Activated B cell treated with CpG ODN at 0.5 μM for 24 hours (primary cell): Measurements from ENCODE around the gene POFUT2. TPM values are rescaled to one million over a fixed set of nuclear protein-coding genes. Genes with fewer than 3 reads are reported as not detected.

ENCODE experiments used
- ATAC-seq: fragments of 200-7000 bp; cut with Tn5 transposase; one replicate; pipeline ENCODE4 v1.10.0; 2021; ENCODE audit warnings: low read depth, mild to moderate bottlenecking, moderate library complexity
- CTCF ChIA-PET: fragments of 350-600 bp; sonication (Branson Sonifier 250); formaldehyde crosslinking; loops from one replicate; lab custom pipeline; 2021; ENCODE audit warnings: antibody characterized with exemption; lab: Charles Lee
- POLR2A ChIA-PET: fragments of 350-600 bp; sonication (Branson Sonifier 250); formaldehyde crosslinking; loops from one replicate; lab custom pipeline; 2021; ENCODE audit warnings: antibody characterized with exemption; lab: Charles Lee
- DNase-seq: peaks from one replicate; pipeline ENCODE4 v3.0.0; 2022
- H3K27ac Mint-ChIP-seq: one replicate; pipeline ENCODE4 v1.8.0; 2020; ENCODE audit warnings: mixed read lengths
- H3K27me3 Mint-ChIP-seq: one replicate; pipeline ENCODE4 v1.8.0; 2021; ENCODE audit warnings: mixed read lengths
- H3K36me3 Mint-ChIP-seq: one replicate; pipeline ENCODE4 v1.8.0; 2021; ENCODE audit warnings: low read depth, mixed read lengths
- H3K4me1 Mint-ChIP-seq: one replicate; pipeline ENCODE4 v1.8.0; 2021; ENCODE audit warnings: mixed read lengths
- H3K4me3 Mint-ChIP-seq: one replicate; pipeline ENCODE4 v1.8.0; 2020; ENCODE audit warnings: mild to moderate bottlenecking, mixed read lengths
- H3K9me3 Mint-ChIP-seq: one replicate; pipeline ENCODE4 v1.8.0; 2020; ENCODE audit warnings: mixed read lengths
- intact Hi-C: fragments of 100-400 bp; cut with micrococcal nuclease; formaldehyde crosslinking; loops from one replicate; pipeline ENCODE4 v1.15.1; 2024
- total RNA-seq: library from RNA; stranded (reverse); gene quantifications from 2 replicates; pipeline ENCODE4 v1.2.3, GENCODE V29; 2022
- TF ChIP-seq, protein P1 (sequence below): fragments of 200-600 bp; IDR thresholded peaks from one replicate; pipeline ENCODE4 v1.8.0; 2022; ENCODE audit warnings: antibody characterized with exemption, mild to moderate bottlenecking

POFUT2 gene, protein sequence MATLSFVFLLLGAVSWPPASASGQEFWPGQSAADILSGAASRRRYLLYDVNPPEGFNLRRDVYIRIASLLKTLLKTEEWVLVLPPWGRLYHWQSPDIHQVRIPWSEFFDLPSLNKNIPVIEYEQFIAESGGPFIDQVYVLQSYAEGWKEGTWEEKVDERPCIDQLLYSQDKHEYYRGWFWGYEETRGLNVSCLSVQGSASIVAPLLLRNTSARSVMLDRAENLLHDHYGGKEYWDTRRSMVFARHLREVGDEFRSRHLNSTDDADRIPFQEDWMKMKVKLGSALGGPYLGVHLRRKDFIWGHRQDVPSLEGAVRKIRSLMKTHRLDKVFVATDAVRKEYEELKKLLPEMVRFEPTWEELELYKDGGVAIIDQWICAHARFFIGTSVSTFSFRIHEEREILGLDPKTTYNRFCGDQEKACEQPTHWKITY
- total RNA-seq = 19.3 and 21.4 TPM in 2 replicates

- Mint-ChIP-seq H3K27me3 (no peaks in the 10 kb centered on the region), H3K27ac (peak within 1 kb of the TSS; percentile 87), H3K4me1 (peaks cover 19% of the 10 kb centered on the region), H3K9me3 (no peaks in the 10 kb centered on the region), H3K4me3 (peak within 1 kb of the TSS; percentile 88), H3K36me3 (peaks cover 30% of the 10 kb centered on the region)
- CTCF ChIA-PET = interaction anchor here (0.9 to 1.0 kb wide), 2 partner anchors 135 to 532 kb away, joined by 3 read pairs; no protein-coding TSS in a partner anchor
- POLR2A ChIA-PET = interaction anchor here (0.6 to 1.4 kb wide), 10 partner anchors 10 to 470 kb away, joined by 3 to 12 read pairs (median 4); no protein-coding TSS in a partner anchor
- intact Hi-C loops = loop anchor here (1.0 to 5.0 kb wide), 4 partner anchors 135 to 470 kb away; partner anchors contain the start of genes PCBP3, SLC19A1 and SUMO3
- ATAC-seq (peak; percentile 85), DNase-seq (peak; percentile 99)
- TF ChIP-seq, protein P1, sequence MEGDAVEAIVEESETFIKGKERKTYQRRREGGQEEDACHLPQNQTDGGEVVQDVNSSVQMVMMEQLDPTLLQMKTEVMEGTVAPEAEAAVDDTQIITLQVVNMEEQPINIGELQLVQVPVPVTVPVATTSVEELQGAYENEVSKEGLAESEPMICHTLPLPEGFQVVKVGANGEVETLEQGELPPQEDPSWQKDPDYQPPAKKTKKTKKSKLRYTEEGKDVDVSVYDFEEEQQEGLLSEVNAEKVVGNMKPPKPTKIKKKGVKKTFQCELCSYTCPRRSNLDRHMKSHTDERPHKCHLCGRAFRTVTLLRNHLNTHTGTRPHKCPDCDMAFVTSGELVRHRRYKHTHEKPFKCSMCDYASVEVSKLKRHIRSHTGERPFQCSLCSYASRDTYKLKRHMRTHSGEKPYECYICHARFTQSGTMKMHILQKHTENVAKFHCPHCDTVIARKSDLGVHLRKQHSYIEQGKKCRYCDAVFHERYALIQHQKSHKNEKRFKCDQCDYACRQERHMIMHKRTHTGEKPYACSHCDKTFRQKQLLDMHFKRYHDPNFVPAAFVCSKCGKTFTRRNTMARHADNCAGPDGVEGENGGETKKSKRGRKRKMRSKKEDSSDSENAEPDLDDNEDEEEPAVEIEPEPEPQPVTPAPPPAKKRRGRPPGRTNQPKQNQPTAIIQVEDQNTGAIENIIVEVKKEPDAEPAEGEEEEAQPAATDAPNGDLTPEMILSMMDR = no peak
These were observed at the start of gene POFUT2 for GRCh38 chr21:45287438-45288391. TSS of gene POFUT2 (minus strand) at chr21:45287895. CDS start at chr21:45287871, 24 bp downstream.

GRCh38 chr21:45336870-45337269 lies 49.2 kb upstream of the POFUT2 start:
- H3K27ac Mint-ChIP-seq = no peak overlapping the region
- no peaks in the 10 kb centered on the region for H3K9me3 Mint-ChIP-seq
- POLR2A ChIA-PET = no interaction called here
- intact Hi-C loops = no loop called here
- no peak overlapping the region for H3K4me3 Mint-ChIP-seq
- peaks cover 10% of the 10 kb centered on the region for H3K27me3 Mint-ChIP-seq
- H3K4me1 Mint-ChIP-seq = no peaks in the 10 kb centered on the region
- DNase-seq (no peak), ATAC-seq (no peak)
- TF ChIP-seq, protein P1 = no peak
- no peaks in the 10 kb centered on the region for H3K36me3 Mint-ChIP-seq
- CTCF ChIA-PET = no interaction called here

- intact Hi-C loops = no loop called here
- Mint-ChIP-seq H3K36me3 (no peaks in the 10 kb centered on the region), H3K4me1 (no peaks in the 10 kb centered on the region), H3K27ac (no peak overlapping the region), H3K27me3 (peaks cover 6% of the 10 kb centered on the region), H3K9me3 (no peaks in the 10 kb centered on the region), H3K4me3 (no peak overlapping the region)
- TF ChIP-seq, protein P1 = no peak
- CTCF ChIA-PET = no interaction called here
- DNase-seq = no peak
- POLR2A ChIA-PET = no interaction called here
- no peak for ATAC-seq
These were observed 48.8 kb upstream of the POFUT2 start for GRCh38 chr21:45336535-45336810.

GRCh38 chr21:45335761-45336534 lies 48.3 kb upstream of the POFUT2 start:
- Mint-ChIP-seq H3K27me3 (peaks cover 4% of the 10 kb centered on the region), H3K27ac (no peak overlapping the region), H3K9me3 (no peaks in the 10 kb centered on the region), H3K4me3 (no peak overlapping the region), H3K4me1 (no peaks in the 10 kb centered on the region), H3K36me3 (no peaks in the 10 kb centered on the region)
- TF ChIP-seq, protein P1 = no peak
- POLR2A ChIA-PET = interaction anchor here (0.6 kb wide), 1 partner anchor 11 kb away, joined by 3 read pairs; no protein-coding TSS in a partner anchor
- CTCF ChIA-PET = no interaction called here
- no peak for ATAC-seq
- DNase-seq = no peak
- intact Hi-C loops = no loop called here
